ENCODE measurements around the gene NTRK3.

GRCh38 chr15:88161636-88162035 lies 94.9 kb downstream of the NTRK3 start:
- TF ChIP-seq, protein P1, sequence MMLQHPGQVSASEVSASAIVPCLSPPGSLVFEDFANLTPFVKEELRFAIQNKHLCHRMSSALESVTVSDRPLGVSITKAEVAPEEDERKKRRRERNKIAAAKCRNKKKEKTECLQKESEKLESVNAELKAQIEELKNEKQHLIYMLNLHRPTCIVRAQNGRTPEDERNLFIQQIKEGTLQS (IDR thresholded peaks at IDR 0.05) = no peak
- TF ChIP-seq, protein P2, sequence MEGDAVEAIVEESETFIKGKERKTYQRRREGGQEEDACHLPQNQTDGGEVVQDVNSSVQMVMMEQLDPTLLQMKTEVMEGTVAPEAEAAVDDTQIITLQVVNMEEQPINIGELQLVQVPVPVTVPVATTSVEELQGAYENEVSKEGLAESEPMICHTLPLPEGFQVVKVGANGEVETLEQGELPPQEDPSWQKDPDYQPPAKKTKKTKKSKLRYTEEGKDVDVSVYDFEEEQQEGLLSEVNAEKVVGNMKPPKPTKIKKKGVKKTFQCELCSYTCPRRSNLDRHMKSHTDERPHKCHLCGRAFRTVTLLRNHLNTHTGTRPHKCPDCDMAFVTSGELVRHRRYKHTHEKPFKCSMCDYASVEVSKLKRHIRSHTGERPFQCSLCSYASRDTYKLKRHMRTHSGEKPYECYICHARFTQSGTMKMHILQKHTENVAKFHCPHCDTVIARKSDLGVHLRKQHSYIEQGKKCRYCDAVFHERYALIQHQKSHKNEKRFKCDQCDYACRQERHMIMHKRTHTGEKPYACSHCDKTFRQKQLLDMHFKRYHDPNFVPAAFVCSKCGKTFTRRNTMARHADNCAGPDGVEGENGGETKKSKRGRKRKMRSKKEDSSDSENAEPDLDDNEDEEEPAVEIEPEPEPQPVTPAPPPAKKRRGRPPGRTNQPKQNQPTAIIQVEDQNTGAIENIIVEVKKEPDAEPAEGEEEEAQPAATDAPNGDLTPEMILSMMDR (IDR thresholded peaks at IDR 0.05; ENCODE audit: low read depth, low read length, missing input control) = no peak
- no peak for TF ChIP-seq TAF1 (conservative IDR thresholded peaks at IDR 0.05)
- TF ChIP-seq REST (IDR thresholded peaks at IDR 0.05) = no peak
- TF ChIP-seq EGR1 (IDR thresholded peaks at IDR 0.05; ENCODE audit: low read depth in 2 of 2) = no peak
- no peak for TF ChIP-seq RAD21 (IDR thresholded peaks at IDR 0.05)
- TF ChIP-seq SP1 (IDR thresholded peaks at IDR 0.05) = no peak
- TF ChIP-seq MAX (IDR thresholded peaks at IDR 0.05) = no peak
